DOHH2 (cell line): ENCODE results near the gene PGD.

Experiments used
- H3F3A ChIP-seq: fragments of 200-600 bp; sonication (generic), shearing (Covaris generic); 2 replicates; pipeline ENCODE4 v1.6.0; 2016; ENCODE audit warnings: antibody characterized with exemption, mild to moderate bottlenecking; ENCODE audit not compliant: control insufficient read depth, insufficient read depth
- H3K27ac ChIP-seq: fragments of 200-600 bp; sonication (generic); 2 replicates; pipeline ENCODE4 v1.5.1; 2014; ENCODE audit warnings: low read depth, mild to moderate bottlenecking, low read length, moderate library complexity
- H3K27me3 ChIP-seq: fragments of 200-600 bp; sonication (generic); 2 replicates; pipeline ENCODE4 v1.6.1; 2014; ENCODE audit warnings: mild to moderate bottlenecking, low read length, mixed read lengths; ENCODE audit not compliant: control insufficient read depth
- H3K36me3 ChIP-seq: fragments of 200-600 bp; sonication (generic); 2 replicates; pipeline ENCODE4 v1.6.1; 2014; ENCODE audit warnings: mild to moderate bottlenecking, low read length, moderate library complexity, mixed read lengths; ENCODE audit not compliant: control insufficient read depth
- H3K4me1 ChIP-seq: fragments of 200-600 bp; sonication (generic); 2 replicates; pipeline ENCODE4 v1.6.1; 2014; ENCODE audit warnings: mild to moderate bottlenecking, low read length, mixed read lengths; ENCODE audit not compliant: control insufficient read depth
- H3K4me2 ChIP-seq: fragments of 200-600 bp; sonication (generic); 2 replicates; pipeline ENCODE4 v1.6.0; 2014; ENCODE audit warnings: mild to moderate bottlenecking, low read length, moderate library complexity
- H3K4me3 ChIP-seq: fragments of 200-600 bp; sonication (generic); 2 replicates; pipeline ENCODE4 v1.5.1; 2014; ENCODE audit warnings: mild to moderate bottlenecking, low read length, mixed read lengths
- H3K79me2 ChIP-seq: fragments of 200-600 bp; sonication (generic); 2 replicates; pipeline ENCODE4 v1.6.1; 2014; ENCODE audit warnings: mild to moderate bottlenecking, low read length, mixed read lengths; ENCODE audit not compliant: control insufficient read depth
- H3K9me2 ChIP-seq: fragments of 200-600 bp; sonication (generic); replicated peaks from 2 replicates; pipeline ENCODE4 v1.6.1; 2014; ENCODE audit warnings: mild to moderate bottlenecking, low read length, mixed read lengths; ENCODE audit not compliant: control insufficient read depth
- H3K9me3 ChIP-seq: fragments of 200-600 bp; sonication (generic); 2 replicates; pipeline ENCODE4 v1.6.1; 2014; ENCODE audit warnings: antibody characterized with exemption, low read length, mixed read lengths; ENCODE audit not compliant: control insufficient read depth, insufficient read depth
- H4K20me1 ChIP-seq: fragments of 200-600 bp; sonication (generic); 2 replicates; pipeline ENCODE4 v1.6.0; 2014; ENCODE audit warnings: low read depth, mild to moderate bottlenecking, antibody characterized with exemption, low read length, moderate library complexity; ENCODE audit not compliant: control insufficient read depth, insufficient read depth
- EZH2phosphoT487 ChIP-seq: fragments of 200-600 bp; sonication (generic); IDR thresholded peaks from 2 replicates; pipeline ENCODE4 v1.6.1; 2017; ENCODE audit warnings: borderline replicate concordance, mild to moderate bottlenecking, antibody characterized with exemption, low read length, moderate library complexity, mixed read lengths
- TF ChIP-seq, protein P1 (sequence below): fragments of 200-600 bp; sonication (generic); IDR thresholded peaks from one replicate; pipeline ENCODE4 v1.5.1; 2014; ENCODE audit warnings: antibody characterized with exemption, mild to moderate bottlenecking, low read depth, low read length; ENCODE audit not compliant: poor library complexity, severe bottlenecking

PGD gene

DNA sequence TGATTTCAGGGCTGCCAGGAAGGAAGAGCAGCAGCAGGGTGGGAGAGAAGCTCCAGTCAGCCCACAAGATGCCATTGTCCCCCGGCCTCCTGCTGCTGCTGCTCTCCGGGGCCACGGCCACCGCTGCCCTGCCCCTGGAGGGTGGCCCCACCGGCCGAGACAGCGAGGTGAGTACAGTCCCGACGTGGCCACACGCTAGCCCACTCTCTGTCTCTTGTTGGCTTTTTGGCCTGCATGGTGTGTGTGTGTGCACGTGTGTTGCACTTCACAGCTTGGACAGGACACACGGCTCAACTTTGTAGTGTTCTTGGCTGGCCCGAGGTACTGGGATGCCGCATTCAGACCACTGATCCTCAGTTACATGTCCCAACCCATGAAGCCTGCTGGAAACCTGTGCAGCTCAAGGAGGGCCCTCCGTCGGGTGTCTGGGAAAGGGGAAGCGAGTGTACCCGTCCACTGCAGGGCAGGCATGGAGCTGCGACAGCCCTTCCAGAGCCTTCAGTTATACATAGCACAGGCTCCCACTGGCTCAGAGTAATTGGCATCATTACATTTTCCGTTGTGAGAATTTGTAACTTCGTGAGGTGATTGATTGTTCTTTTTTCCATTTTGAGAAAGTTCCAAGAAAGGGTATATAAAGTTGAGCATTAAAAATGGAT is 51.4 kb downstream of the PGD start:
- Histone ChIP-seq H3K4me2 (no peak overlapping the region), H3K27me3 (no peaks in the 10 kb centered on the region), H3K79me2 (no peaks in the 10 kb centered on the region), H3K36me3 (no peaks in the 10 kb centered on the region), H3K4me1 (no peaks in the 10 kb centered on the region), H3K27ac (no peak overlapping the region), H3K9me3 (no peaks in the 10 kb centered on the region), H3F3A (peaks cover 7% of the 10 kb centered on the region), H3K4me3 (no peak overlapping the region), H4K20me1 (no peaks in the 10 kb centered on the region), H3K9me2 (no peaks in the 10 kb centered on the region)
- TF ChIP-seq, protein P1, sequence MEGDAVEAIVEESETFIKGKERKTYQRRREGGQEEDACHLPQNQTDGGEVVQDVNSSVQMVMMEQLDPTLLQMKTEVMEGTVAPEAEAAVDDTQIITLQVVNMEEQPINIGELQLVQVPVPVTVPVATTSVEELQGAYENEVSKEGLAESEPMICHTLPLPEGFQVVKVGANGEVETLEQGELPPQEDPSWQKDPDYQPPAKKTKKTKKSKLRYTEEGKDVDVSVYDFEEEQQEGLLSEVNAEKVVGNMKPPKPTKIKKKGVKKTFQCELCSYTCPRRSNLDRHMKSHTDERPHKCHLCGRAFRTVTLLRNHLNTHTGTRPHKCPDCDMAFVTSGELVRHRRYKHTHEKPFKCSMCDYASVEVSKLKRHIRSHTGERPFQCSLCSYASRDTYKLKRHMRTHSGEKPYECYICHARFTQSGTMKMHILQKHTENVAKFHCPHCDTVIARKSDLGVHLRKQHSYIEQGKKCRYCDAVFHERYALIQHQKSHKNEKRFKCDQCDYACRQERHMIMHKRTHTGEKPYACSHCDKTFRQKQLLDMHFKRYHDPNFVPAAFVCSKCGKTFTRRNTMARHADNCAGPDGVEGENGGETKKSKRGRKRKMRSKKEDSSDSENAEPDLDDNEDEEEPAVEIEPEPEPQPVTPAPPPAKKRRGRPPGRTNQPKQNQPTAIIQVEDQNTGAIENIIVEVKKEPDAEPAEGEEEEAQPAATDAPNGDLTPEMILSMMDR = no peak
- no peak for TF ChIP-seq EZH2phosphoT487

GRCh38 chr1:10450836-10451235 is 52.0 kb downstream of the PGD start:
- Histone ChIP-seq H3F3A (peaks cover 7% of the 10 kb centered on the region), H4K20me1 (no peaks in the 10 kb centered on the region), H3K27me3 (no peaks in the 10 kb centered on the region), H3K4me2 (no peak overlapping the region), H3K4me1 (no peaks in the 10 kb centered on the region), H3K4me3 (no peak overlapping the region), H3K36me3 (no peaks in the 10 kb centered on the region), H3K27ac (no peak overlapping the region), H3K9me2 (no peaks in the 10 kb centered on the region), H3K79me2 (no peaks in the 10 kb centered on the region), H3K9me3 (no peaks in the 10 kb centered on the region)
- TF ChIP-seq, protein P1 = no peak
- no peak for TF ChIP-seq EZH2phosphoT487

GRCh38 chr1:10451287-10451686 is 52.4 kb downstream of the PGD start:
- no peaks in the 10 kb centered on the region for H3K36me3 ChIP-seq
- peaks cover 7% of the 10 kb centered on the region for H3F3A ChIP-seq
- no peak overlapping the region for H3K27ac ChIP-seq
- no peaks in the 10 kb centered on the region for H3K27me3 ChIP-seq
- H3K9me3 ChIP-seq = no peaks in the 10 kb centered on the region
- TF ChIP-seq EZH2phosphoT487 = no peak
- TF ChIP-seq, protein P1 = no peak
- no peaks in the 10 kb centered on the region for H4K20me1 ChIP-seq
- H3K4me3 ChIP-seq = no peak overlapping the region
- H3K79me2 ChIP-seq = no peaks in the 10 kb centered on the region
- no peaks in the 10 kb centered on the region for H3K4me1 ChIP-seq
- H3K4me2 ChIP-seq = no peak overlapping the region
- H3K9me2 ChIP-seq = no peaks in the 10 kb centered on the region
